ENCODE results near the gene CCDC50. TPM values are rescaled to one million over a fixed set of nuclear protein-coding genes. Genes with fewer than 3 reads are reported as not detected.

CCDC50 gene
- total RNA-seq, 3 donors from 2014 or later, result 86.9 to 101 (median 93.4) TPM

DNA sequence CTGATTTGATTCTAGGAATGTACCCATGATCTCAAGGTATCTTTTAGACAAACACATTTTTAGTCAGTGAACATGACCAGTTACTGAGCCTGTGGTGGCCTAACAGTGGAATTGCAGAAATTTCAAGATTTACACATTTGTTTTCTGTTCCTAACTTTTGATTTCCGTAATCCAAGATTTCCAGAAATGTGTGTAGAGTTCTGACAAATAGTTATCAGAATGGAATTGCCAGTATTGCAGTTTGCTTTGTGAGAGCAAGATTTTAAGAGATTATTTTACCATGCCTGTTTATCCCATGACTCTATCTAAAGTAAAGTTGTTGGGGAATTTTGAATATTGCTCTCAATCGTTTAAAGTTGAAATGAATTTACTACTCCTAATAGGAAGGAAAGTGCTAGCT is 12.8 kb downstream of the CCDC50 start:
- no peak overlapping the region for H3K4me3 ChIP-seq
- intact Hi-C loops (cut with DNase I; ENCODE audit: low total_unique reads), result no loop called here
- no peak for DNase-seq (ENCODE audit: low spot score in 2 of 2)
- H3K9me3 ChIP-seq, result no peaks in the 10 kb centered on the region
- H3K36me3 ChIP-seq, result no peaks in the 10 kb centered on the region
- no peak overlapping the region for H3K27ac ChIP-seq
- no peaks in the 10 kb centered on the region for H3K27me3 ChIP-seq
- no peaks in the 10 kb centered on the region for H3K4me1 ChIP-seq
- TF ChIP-seq, protein P1, sequence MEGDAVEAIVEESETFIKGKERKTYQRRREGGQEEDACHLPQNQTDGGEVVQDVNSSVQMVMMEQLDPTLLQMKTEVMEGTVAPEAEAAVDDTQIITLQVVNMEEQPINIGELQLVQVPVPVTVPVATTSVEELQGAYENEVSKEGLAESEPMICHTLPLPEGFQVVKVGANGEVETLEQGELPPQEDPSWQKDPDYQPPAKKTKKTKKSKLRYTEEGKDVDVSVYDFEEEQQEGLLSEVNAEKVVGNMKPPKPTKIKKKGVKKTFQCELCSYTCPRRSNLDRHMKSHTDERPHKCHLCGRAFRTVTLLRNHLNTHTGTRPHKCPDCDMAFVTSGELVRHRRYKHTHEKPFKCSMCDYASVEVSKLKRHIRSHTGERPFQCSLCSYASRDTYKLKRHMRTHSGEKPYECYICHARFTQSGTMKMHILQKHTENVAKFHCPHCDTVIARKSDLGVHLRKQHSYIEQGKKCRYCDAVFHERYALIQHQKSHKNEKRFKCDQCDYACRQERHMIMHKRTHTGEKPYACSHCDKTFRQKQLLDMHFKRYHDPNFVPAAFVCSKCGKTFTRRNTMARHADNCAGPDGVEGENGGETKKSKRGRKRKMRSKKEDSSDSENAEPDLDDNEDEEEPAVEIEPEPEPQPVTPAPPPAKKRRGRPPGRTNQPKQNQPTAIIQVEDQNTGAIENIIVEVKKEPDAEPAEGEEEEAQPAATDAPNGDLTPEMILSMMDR (IDR thresholded peaks at IDR 0.05), result no peak
- TF ChIP-seq POLR2A (IDR thresholded peaks at IDR 0.05), result no peak
- no peak for TF ChIP-seq POLR2AphosphoS5 (IDR thresholded peaks at IDR 0.05)

DNA sequence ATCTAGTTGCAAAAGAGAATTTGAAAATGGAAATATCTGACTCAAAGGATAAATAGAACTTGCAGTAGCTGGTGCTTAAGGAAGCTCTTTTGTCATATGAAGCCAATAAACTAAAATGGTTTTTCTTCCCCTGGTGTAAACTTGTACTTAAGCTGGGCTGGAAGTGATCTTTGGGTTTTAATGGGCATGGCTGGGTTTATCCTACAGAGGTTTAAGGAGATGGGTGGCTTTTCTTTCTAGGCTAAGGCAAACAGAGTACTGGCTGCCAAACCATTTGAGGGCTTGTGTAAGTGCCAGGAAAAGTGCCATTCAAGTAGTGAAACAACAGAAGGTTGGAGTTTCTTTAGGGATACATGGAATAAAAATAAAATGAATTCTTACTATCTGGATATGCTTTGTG is 13.2 kb downstream of the CCDC50 start:
- DNase-seq (ENCODE audit: low spot score in 2 of 2), result no peak
- Histone ChIP-seq H3K4me3 (no peak overlapping the region), H3K27ac (no peak overlapping the region), H3K27me3 (no peaks in the 10 kb centered on the region), H3K9me3 (no peaks in the 10 kb centered on the region), H3K4me1 (no peaks in the 10 kb centered on the region), H3K36me3 (no peaks in the 10 kb centered on the region)
- no peak for TF ChIP-seq POLR2A (IDR thresholded peaks at IDR 0.05)
- intact Hi-C loops (cut with DNase I; ENCODE audit: low total_unique reads), result no loop called here

DNA sequence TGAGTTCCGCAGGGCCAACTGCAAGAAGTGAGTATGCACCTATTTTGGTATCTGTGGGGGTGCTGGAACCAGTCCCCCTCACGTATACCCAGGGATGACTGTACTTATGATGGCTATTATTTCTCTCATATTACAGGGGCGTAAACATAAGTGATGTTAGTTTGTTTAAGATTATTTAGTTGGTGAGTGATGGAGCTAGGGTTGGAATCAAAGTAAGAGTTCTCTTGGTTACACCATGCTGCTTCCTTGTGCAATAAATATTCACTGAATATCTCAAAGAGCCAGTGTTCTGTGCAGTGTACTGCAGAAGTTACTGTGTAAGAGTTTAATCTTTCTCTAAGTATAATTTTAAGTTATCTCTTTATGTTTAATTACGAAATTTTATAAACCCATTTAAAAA is 13.9 kb downstream of the CCDC50 start:
- DNase-seq (ENCODE audit: low spot score in 2 of 2), result no peak
- no peaks in the 10 kb centered on the region for H3K9me3 ChIP-seq
- H3K27ac ChIP-seq, result no peak overlapping the region
- no peak overlapping the region for H3K4me3 ChIP-seq
- TF ChIP-seq, protein P1 (IDR thresholded peaks at IDR 0.05), result no peak
- TF ChIP-seq POLR2A (IDR thresholded peaks at IDR 0.05) (no peak), POLR2AphosphoS5 (IDR thresholded peaks at IDR 0.05) (no peak)
- no peaks in the 10 kb centered on the region for H3K4me1 ChIP-seq
- intact Hi-C loops (cut with DNase I; ENCODE audit: low total_unique reads), result no loop called here
- no peaks in the 10 kb centered on the region for H3K36me3 ChIP-seq
- no peaks in the 10 kb centered on the region for H3K27me3 ChIP-seq

DNA sequence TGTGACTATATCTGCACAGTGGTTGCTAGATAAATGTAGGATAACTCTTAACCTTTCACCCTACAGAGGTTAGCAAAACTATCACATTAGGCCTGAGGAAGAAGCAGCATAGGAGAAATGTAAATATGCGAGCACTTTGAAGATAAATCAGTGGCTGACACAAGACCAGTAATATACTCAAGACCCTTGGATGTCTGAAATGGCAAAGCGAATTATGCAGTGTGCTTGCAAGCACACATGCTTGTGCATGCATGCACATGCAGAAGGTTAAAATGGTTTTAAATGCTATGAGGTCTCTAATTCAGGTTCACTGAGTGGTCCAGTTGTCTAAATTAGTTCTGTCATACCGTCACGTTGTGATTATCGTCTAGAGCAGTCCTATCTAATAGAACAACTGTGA is 14.7 kb downstream of the CCDC50 start:
- H3K36me3 ChIP-seq, result no peaks in the 10 kb centered on the region
- no peak overlapping the region for H3K27ac ChIP-seq
- intact Hi-C loops (cut with DNase I; ENCODE audit: low total_unique reads), result no loop called here
- no peaks in the 10 kb centered on the region for H3K27me3 ChIP-seq
- H3K4me3 ChIP-seq, result no peak overlapping the region
- H3K4me1 ChIP-seq, result no peaks in the 10 kb centered on the region
- no peak for DNase-seq (ENCODE audit: low spot score in 2 of 2)
- H3K9me3 ChIP-seq, result no peaks in the 10 kb centered on the region
- no peak for TF ChIP-seq POLR2A (IDR thresholded peaks at IDR 0.05)

DNA sequence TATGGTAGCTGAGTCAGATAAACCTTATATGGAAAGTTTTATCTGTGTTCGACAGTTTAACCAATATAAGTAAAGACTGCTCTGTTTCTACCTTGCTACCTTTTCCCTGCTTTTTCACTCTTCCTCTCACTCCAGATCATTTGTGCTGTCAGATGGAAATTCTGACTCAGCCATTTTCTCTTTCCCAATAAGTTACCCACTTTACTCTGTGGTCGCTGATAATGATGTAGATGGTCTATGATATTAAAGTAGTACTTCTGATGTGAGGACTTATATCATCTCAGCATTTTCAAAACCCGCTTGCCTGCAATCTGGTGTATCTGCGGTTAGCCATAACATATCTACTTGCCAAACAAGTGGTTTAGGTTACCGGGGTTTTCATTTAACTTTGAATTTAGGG is 16.1 kb downstream of the CCDC50 start:
- Histone ChIP-seq H3K27me3 (no peaks in the 10 kb centered on the region), H3K9me3 (no peaks in the 10 kb centered on the region), H3K36me3 (no peaks in the 10 kb centered on the region), H3K4me1 (no peaks in the 10 kb centered on the region), H3K27ac (no peak overlapping the region), H3K4me3 (no peak overlapping the region)
- no peak for DNase-seq (ENCODE audit: low spot score in 2 of 2)
- intact Hi-C loops (cut with DNase I; ENCODE audit: low total_unique reads), result no loop called here
- TF ChIP-seq POLR2AphosphoS5 (IDR thresholded peaks at IDR 0.05) (no peak), POLR2A (IDR thresholded peaks at IDR 0.05) (no peak)
- TF ChIP-seq, protein P1 (IDR thresholded peaks at IDR 0.05), result no peak

DNA sequence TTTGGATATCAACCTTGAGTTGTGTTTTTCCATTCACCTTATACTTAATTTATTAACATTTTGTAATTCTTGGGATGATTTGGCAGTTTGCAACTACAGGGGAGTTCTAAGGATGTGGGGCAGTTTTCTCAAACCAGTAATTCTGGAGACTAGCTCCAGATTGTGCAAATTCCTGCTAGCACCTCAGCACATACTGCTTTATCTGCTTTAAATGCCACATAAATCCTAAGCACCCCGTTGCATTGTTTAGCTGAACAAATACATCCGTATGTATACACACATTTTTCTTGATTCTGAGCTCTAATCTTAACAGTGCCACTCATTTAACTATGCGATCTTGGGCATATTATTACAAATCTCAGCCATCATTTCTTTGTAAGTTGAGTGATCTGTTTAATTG is 18.0 kb downstream of the CCDC50 start:
- Histone ChIP-seq H3K27ac (no peak overlapping the region), H3K36me3 (no peaks in the 10 kb centered on the region), H3K4me3 (no peak overlapping the region), H3K9me3 (no peaks in the 10 kb centered on the region), H3K4me1 (no peaks in the 10 kb centered on the region), H3K27me3 (no peaks in the 10 kb centered on the region)
- TF ChIP-seq POLR2A (IDR thresholded peaks at IDR 0.05) (no peak), POLR2AphosphoS5 (IDR thresholded peaks at IDR 0.05) (no peak)
- TF ChIP-seq, protein P1 (IDR thresholded peaks at IDR 0.05), result no peak
- no peak for DNase-seq (ENCODE audit: low spot score in 2 of 2)
- intact Hi-C loops (cut with DNase I; ENCODE audit: low total_unique reads), result no loop called here

Data from breast epithelium (tissue), 4 donors.